Keratinocyte (primary cell): ENCODE data around the gene ZNF57.

ENCODE experiments used
- EZH2 ChIP-seq: IDR thresholded peaks from one replicate; pipeline ENCODE4 v1.6.1; 2012; ENCODE audit warnings: inconsistent platforms, mild to moderate bottlenecking, low read length, moderate library complexity
- TF ChIP-seq, protein P1 (sequence below), 3 experiments: IDR thresholded peaks in 1 of 3; conservative IDR thresholded peaks in 1 of 3; optimal IDR thresholded peaks in 1 of 3; 2 replicates in 2 of 3; 3 replicates in 1 of 3; pipeline versions ENCODE3 to v1.5.1; 2011; ENCODE audit warnings: low read length in 3 of 3, mild to moderate bottlenecking in 3 of 3, moderate library complexity in 2 of 3, control low read depth in 1 of 3, inconsistent platforms in 1 of 3; ENCODE audit not compliant: insufficient read depth in 2 of 3; ENCODE audit errors: extremely low read depth in 1 of 3

DNA sequence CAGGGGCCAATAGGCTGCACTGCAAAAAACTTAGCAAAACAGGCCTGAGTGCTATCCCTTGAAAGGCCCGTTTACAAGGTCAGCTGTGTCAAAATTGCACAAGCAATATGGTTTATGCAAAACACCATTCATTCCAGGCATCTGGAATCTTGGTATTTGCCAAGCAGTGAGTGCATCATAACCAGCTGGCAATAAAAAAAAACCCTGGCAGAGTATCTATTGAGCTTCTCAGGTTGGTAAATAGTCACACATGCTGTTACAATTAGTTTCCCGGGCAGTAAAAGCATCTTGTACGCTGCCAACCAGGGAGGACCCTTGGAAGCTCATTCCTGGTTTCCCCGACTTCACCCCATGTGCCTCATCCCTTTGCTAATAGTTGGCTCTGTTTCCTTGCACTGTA, 22.8 kb downstream of the ZNF57 start:
- TF ChIP-seq, protein P1, sequence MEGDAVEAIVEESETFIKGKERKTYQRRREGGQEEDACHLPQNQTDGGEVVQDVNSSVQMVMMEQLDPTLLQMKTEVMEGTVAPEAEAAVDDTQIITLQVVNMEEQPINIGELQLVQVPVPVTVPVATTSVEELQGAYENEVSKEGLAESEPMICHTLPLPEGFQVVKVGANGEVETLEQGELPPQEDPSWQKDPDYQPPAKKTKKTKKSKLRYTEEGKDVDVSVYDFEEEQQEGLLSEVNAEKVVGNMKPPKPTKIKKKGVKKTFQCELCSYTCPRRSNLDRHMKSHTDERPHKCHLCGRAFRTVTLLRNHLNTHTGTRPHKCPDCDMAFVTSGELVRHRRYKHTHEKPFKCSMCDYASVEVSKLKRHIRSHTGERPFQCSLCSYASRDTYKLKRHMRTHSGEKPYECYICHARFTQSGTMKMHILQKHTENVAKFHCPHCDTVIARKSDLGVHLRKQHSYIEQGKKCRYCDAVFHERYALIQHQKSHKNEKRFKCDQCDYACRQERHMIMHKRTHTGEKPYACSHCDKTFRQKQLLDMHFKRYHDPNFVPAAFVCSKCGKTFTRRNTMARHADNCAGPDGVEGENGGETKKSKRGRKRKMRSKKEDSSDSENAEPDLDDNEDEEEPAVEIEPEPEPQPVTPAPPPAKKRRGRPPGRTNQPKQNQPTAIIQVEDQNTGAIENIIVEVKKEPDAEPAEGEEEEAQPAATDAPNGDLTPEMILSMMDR (optimal IDR thresholded peaks at IDR 0.05 in 1 of 3, IDR thresholded peaks at IDR 0.05 in 1 of 3, conservative IDR thresholded peaks at IDR 0.05 in 1 of 3; ENCODE audit: extremely low read depth in 1 of 3, insufficient read depth in 2 of 3, low read length in 3 of 3) = no peak
- no peak for TF ChIP-seq EZH2
